Astrocyte of the spinal cord (primary cell): ENCODE results near the gene GLIS1.

Experiments
- DNase-seq: peaks from one replicate; pipeline ENCODE4 v3.0.0; 2011; ENCODE audit warnings: low read depth, low spot score
- H3K4me3 ChIP-seq: 2 replicates; pipeline ENCODE4 v1.5.1; 2011; ENCODE audit warnings: low read depth, mild to moderate bottlenecking, low read length, moderate library complexity
- in situ Hi-C: cut with HindIII; loops from 2 replicates; pipeline ENCODE4 v1.10.0; 2017; ENCODE audit warnings: low sequenced_read_pairs
- TF ChIP-seq, protein P1 (sequence below): IDR thresholded peaks from 2 replicates; pipeline ENCODE4 v1.5.1; 2012; ENCODE audit warnings: low read depth, mild to moderate bottlenecking, low read length, inconsistent platforms

GLIS1 gene

DNA sequence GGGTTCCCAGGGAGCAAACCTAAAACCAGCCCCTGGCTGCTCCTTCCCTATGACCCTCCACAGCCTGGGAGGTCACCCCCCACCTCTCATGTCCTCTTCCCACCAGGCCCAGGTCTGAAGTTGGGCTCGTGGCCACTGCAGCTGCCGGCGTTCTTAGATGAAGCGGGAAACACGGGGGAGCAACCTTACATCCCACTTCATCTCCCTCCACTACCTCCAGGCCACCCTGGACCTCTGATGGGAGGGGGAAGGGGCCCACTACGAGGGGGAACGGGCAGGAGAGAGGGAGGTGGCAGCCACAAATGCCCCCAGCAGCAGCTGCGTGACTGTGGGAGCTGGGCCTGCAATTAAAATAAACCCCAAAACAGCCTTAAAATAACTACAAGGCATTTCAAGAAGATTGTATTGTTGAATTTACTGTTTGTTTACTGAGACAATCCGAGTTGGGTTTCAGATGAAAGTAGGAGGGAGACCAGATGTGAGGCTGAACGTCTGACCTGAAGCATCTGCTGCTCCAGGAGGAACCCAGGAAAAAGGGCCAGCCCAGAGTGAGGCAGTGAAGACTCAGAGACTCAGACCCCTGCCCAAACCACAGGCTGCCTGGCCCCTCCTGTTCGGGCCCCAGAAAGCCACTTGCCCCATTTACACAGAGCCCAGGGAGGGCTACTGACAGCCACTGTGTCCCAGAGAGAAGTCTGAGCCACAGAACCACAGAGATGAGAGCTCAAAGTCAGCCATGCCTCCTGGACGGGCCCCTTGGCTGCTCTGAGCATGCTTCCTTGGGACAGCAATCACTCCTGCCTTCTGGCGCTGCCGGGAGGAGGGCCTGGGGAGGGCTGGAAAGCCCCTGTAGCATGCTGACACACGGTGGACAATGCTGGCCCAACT lies 59.8 kb downstream of the GLIS1 start:
- in situ Hi-C loops = no loop called here
- no peak for DNase-seq
- TF ChIP-seq, protein P1, sequence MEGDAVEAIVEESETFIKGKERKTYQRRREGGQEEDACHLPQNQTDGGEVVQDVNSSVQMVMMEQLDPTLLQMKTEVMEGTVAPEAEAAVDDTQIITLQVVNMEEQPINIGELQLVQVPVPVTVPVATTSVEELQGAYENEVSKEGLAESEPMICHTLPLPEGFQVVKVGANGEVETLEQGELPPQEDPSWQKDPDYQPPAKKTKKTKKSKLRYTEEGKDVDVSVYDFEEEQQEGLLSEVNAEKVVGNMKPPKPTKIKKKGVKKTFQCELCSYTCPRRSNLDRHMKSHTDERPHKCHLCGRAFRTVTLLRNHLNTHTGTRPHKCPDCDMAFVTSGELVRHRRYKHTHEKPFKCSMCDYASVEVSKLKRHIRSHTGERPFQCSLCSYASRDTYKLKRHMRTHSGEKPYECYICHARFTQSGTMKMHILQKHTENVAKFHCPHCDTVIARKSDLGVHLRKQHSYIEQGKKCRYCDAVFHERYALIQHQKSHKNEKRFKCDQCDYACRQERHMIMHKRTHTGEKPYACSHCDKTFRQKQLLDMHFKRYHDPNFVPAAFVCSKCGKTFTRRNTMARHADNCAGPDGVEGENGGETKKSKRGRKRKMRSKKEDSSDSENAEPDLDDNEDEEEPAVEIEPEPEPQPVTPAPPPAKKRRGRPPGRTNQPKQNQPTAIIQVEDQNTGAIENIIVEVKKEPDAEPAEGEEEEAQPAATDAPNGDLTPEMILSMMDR = no peak
- no peak overlapping the region for H3K4me3 ChIP-seq

DNA sequence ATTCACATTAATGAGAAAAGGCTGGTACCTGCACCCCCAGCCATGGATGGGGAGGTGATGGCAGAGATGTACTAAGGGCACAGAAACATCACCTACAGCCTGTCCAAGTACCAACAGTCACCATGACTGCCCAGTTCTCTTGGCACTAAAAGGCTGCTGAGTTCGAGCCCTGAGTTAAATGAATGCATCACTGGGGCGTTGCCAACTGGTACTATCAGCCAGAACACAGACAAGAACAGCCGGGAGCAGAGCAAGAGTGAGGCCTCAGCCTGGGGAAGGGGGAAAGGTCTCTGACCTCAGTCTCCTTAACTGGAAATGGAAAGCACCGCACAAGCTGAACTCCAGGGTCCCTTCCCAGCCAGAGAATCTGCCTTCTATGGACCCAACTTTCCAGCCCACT lies 60.5 kb downstream of the GLIS1 start:
- TF ChIP-seq, protein P1 = no peak
- H3K4me3 ChIP-seq = no peak overlapping the region
- DNase-seq = no peak
- in situ Hi-C loops = no loop called here

- H3K4me3 ChIP-seq = no peak overlapping the region
- no peak for DNase-seq
- TF ChIP-seq, protein P1 = no peak
- in situ Hi-C loops = no loop called here
These were observed 60.9 kb downstream of the GLIS1 start for GRCh38 chr1:53678046-53678445.

DNA sequence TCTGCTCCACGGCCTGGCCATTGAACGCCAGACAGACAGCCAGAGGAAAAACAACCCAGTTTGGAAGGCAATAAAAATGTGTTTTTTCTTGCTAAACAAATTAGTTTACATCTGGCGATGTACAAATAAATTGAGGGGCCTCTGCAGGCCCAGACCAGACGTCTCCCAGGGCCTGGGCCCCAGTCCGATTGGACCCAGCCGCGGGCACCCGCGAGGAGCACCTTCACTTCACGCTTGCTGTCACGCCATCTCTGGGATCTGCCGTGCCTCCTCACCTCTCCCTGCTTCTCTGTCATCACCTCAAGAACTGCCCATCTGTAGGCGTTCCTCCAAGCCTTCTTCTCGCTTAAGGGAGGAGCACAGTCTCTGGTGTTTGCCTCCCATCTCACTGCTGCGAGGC lies 61.5 kb downstream of the GLIS1 start:
- no peak overlapping the region for H3K4me3 ChIP-seq
- DNase-seq = no peak
- in situ Hi-C loops = no loop called here
- TF ChIP-seq, protein P1 = no peak

DNA sequence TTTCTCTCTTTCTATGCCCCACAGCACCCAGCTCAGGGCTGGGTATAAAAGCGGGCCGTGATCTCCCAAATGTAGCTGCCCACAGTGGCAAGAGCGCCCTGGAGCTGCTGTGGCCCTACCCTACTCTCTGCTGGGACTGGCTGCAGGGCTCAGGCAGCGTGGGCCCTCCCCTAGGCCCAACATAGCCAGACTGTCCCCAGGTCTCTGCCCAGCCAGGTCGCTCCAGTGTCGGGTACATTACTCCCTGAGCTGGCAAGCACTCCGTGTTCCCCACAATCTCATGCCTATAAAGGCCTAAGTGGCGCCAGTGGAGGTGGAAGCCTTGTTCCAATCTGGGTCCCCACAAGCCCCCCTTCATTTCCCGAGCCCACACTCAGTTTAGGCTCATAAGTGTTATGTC lies 66.2 kb downstream of the GLIS1 start:
- no peak overlapping the region for H3K4me3 ChIP-seq
- DNase-seq = no peak
- TF ChIP-seq, protein P1 = no peak
- in situ Hi-C loops = no loop called here

- no peak for DNase-seq
- H3K4me3 ChIP-seq = no peak overlapping the region
- in situ Hi-C loops = no loop called here
- TF ChIP-seq, protein P1 = no peak
These were observed 66.7 kb downstream of the GLIS1 start for GRCh38 chr1:53672243-53672642.
